Activated CD4-positive, alpha-beta T cell treated with anti-CD3 and anti-CD28 coated beads, Interleukin-10, Interleukin-2, amounts not matched to agents 100 ng/mL and 50 ng/mL, durations not matched to agents 16 hours and 8 hours (primary cell): ENCODE results near the gene SMAD3.
"Not testable (repeated sequence)": the region's sequence is repeated elsewhere in the genome, so short reads cannot be mapped to it uniquely, and the experiment has no call there.

Source experiments
- DNase-seq: peaks from one replicate; pipeline ENCODE4 v3.0.0-alpha.2; 2020

Gene SMAD3

GRCh38 chr15:67114846-67115585, 49.6 kb downstream of the SMAD3 start:
- peak; percentile 58 for DNase-seq

GRCh38 chr15:67115586-67115969, 50.2 kb downstream of the SMAD3 start:
- DNase-seq, result no peak

GRCh38 chr15:67116742-67117141, 51.3 kb downstream of the SMAD3 start:
- no peak for DNase-seq

- no peak for DNase-seq
Measured at GRCh38 chr15:67117370-67117769, 52.0 kb downstream of the SMAD3 start.

- no peak for DNase-seq
Measured at GRCh38 chr15:67118808-67119207, 53.4 kb downstream of the SMAD3 start.

GRCh38 chr15:67119238-67119846, 53.9 kb downstream of the SMAD3 start:
- DNase-seq, result no peak

- DNase-seq, result no peak
Measured at GRCh38 chr15:67120009-67120838, 54.8 kb downstream of the SMAD3 start.

- peak; percentile 88 for DNase-seq
Measured at GRCh38 chr15:67120839-67121643, 55.6 kb downstream of the SMAD3 start.

GRCh38 chr15:67121644-67122605, 56.5 kb downstream of the SMAD3 start:
- no peak for DNase-seq

GRCh38 chr15:67122816-67123215, 57.4 kb downstream of the SMAD3 start:
- not testable (repeated sequence) for DNase-seq

GRCh38 chr15:67123291-67123690, 57.9 kb downstream of the SMAD3 start:
- DNase-seq, result not testable (repeated sequence)

- DNase-seq, result no peak
Measured at GRCh38 chr15:67124111-67124510, 58.7 kb downstream of the SMAD3 start.

- DNase-seq, result no peak
Measured at GRCh38 chr15:67124911-67125588, 59.6 kb downstream of the SMAD3 start.

- DNase-seq, result no peak
Measured at GRCh38 chr15:67125589-67126502, 60.4 kb downstream of the SMAD3 start.

GRCh38 chr15:67126551-67127330, 61.3 kb downstream of the SMAD3 start:
- DNase-seq, result no peak

- no peak for DNase-seq
Measured at GRCh38 chr15:67127331-67127664, 61.9 kb downstream of the SMAD3 start.

- peak; percentile 65 for DNase-seq
Measured at GRCh38 chr15:67127965-67128364, 62.6 kb downstream of the SMAD3 start.

GRCh38 chr15:67130166-67130565, 64.8 kb downstream of the SMAD3 start:
- no peak for DNase-seq
